Measurements from ENCODE around the gene TANC1.

The TANC1 gene

DNA sequence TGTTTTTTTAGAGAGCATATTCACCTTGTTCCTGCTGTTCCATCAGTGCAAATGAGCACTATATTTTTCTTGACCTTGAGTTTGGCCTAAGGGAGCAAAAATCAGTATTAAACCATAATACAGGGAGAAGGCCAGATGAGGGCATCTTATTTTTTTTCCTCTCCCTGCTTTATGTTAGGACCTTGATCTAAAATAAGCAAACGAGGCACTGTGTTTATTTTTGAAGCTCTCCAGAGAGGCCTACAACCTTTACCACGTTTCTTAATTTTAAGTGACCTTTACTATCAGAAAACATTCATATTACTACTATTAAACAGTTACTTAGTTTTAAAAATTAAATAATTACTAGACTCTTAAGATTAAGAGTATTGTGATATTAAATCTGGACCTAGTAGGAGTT, 100.8 kb downstream of the TANC1 start:
- no peak overlapping the region for H3K27ac ChIP-seq (ENCODE audit: insufficient read depth, low read depth, low read length, poor library complexity, severe bottlenecking)
- H3K4me3 ChIP-seq (ENCODE audit: insufficient read depth, low read depth, low read length) = no peak overlapping the region
- no peaks in the 10 kb centered on the region for H3K27me3 ChIP-seq (ENCODE audit: control insufficient read depth, insufficient read depth, low read length, poor library complexity, severe bottlenecking)
- WGBS, 2 experiments = 96 to 100% methylated on average over 2 of the region's 2 CpGs
- H3K9me3 ChIP-seq (ENCODE audit: control insufficient read depth, low read length) = no peaks in the 10 kb centered on the region
- no peaks in the 10 kb centered on the region for H3K36me3 ChIP-seq (ENCODE audit: control insufficient read depth, insufficient read depth, low read length)
- peaks cover 28% of the 10 kb centered on the region for H3K4me1 ChIP-seq (ENCODE audit: control insufficient read depth, insufficient read depth, low read length)

GRCh38 chr2:159070235-159070634, 101.8 kb downstream of the TANC1 start:
- Histone ChIP-seq H3K4me3 (ENCODE audit: insufficient read depth, low read depth, low read length) (no peak overlapping the region), H3K4me1 (ENCODE audit: control insufficient read depth, insufficient read depth, low read length) (peaks cover 18% of the 10 kb centered on the region), H3K36me3 (ENCODE audit: control insufficient read depth, insufficient read depth, low read length) (no peaks in the 10 kb centered on the region), H3K9me3 (ENCODE audit: control insufficient read depth, low read length) (no peaks in the 10 kb centered on the region), H3K27ac (ENCODE audit: insufficient read depth, low read depth, low read length, poor library complexity, severe bottlenecking) (no peak overlapping the region), H3K27me3 (ENCODE audit: control insufficient read depth, insufficient read depth, low read length, poor library complexity, severe bottlenecking) (no peaks in the 10 kb centered on the region)
- WGBS, 2 experiments = 50 to 68% methylated on average over 2 of the region's 2 CpGs

- no peaks in the 10 kb centered on the region for H3K27me3 ChIP-seq (ENCODE audit: control insufficient read depth, insufficient read depth, low read length, poor library complexity, severe bottlenecking)
- H3K27ac ChIP-seq (ENCODE audit: insufficient read depth, low read depth, low read length, poor library complexity, severe bottlenecking) = no peak overlapping the region
- H3K4me3 ChIP-seq (ENCODE audit: insufficient read depth, low read depth, low read length) = no peak overlapping the region
- no peaks in the 10 kb centered on the region for H3K9me3 ChIP-seq (ENCODE audit: control insufficient read depth, low read length)
- WGBS, 2 experiments = 75 to 83% methylated on average over 2 of the region's 2 CpGs
- peaks cover 9% of the 10 kb centered on the region for H3K4me1 ChIP-seq (ENCODE audit: control insufficient read depth, insufficient read depth, low read length)
- no peaks in the 10 kb centered on the region for H3K36me3 ChIP-seq (ENCODE audit: control insufficient read depth, insufficient read depth, low read length)
These were observed 102.9 kb downstream of the TANC1 start for GRCh38 chr2:159071190-159071915.

- Histone ChIP-seq H3K36me3 (ENCODE audit: control insufficient read depth, insufficient read depth, low read length) (no peaks in the 10 kb centered on the region), H3K27me3 (ENCODE audit: control insufficient read depth, insufficient read depth, low read length, poor library complexity, severe bottlenecking) (no peaks in the 10 kb centered on the region), H3K9me3 (ENCODE audit: control insufficient read depth, low read length) (no peaks in the 10 kb centered on the region), H3K4me1 (ENCODE audit: control insufficient read depth, insufficient read depth, low read length) (peaks cover 3% of the 10 kb centered on the region), H3K4me3 (ENCODE audit: insufficient read depth, low read depth, low read length) (no peak overlapping the region), H3K27ac (ENCODE audit: insufficient read depth, low read depth, low read length, poor library complexity, severe bottlenecking) (no peak overlapping the region)
- 80% methylated on average over 1 of the region's 2 CpGs; no CpG with 5 or more reads in 1 of the 2 experiments for WGBS, 2 experiments
These were observed 104.4 kb downstream of the TANC1 start for GRCh38 chr2:159072795-159073194.

GRCh38 chr2:159073256-159073655, 104.8 kb downstream of the TANC1 start:
- no peak overlapping the region for H3K4me3 ChIP-seq (ENCODE audit: insufficient read depth, low read depth, low read length)
- no peaks in the 10 kb centered on the region for H3K36me3 ChIP-seq (ENCODE audit: control insufficient read depth, insufficient read depth, low read length)
- H3K9me3 ChIP-seq (ENCODE audit: control insufficient read depth, low read length) = no peaks in the 10 kb centered on the region
- no peaks in the 10 kb centered on the region for H3K27me3 ChIP-seq (ENCODE audit: control insufficient read depth, insufficient read depth, low read length, poor library complexity, severe bottlenecking)
- H3K4me1 ChIP-seq (ENCODE audit: control insufficient read depth, insufficient read depth, low read length) = no peaks in the 10 kb centered on the region
- H3K27ac ChIP-seq (ENCODE audit: insufficient read depth, low read depth, low read length, poor library complexity, severe bottlenecking) = no peak overlapping the region
- WGBS, 2 experiments = 90 to 95% methylated on average over 2 of the region's 2 CpGs

DNA sequence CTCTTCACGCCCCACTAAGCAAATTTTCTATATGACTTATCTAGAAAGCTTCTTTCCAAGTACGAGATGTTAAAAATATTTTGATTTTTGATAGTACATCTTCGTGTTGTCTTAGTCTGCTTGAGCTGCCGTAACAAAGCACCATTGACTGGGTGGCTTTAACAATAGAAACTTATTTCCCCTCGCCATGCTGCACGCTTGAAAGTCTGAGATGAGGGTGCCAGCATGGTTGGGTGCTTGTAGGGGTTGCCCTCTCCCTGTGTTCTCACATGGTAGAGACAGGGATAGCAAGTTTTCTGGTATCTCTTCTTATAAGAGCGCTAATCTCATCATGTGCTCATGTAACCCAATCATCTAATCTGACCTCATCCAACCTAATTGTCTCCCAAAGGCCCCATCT, 106.2 kb downstream of the TANC1 start:
- Histone ChIP-seq H3K36me3 (ENCODE audit: control insufficient read depth, insufficient read depth, low read length) (no peaks in the 10 kb centered on the region), H3K4me3 (ENCODE audit: insufficient read depth, low read depth, low read length) (no peak overlapping the region), H3K4me1 (ENCODE audit: control insufficient read depth, insufficient read depth, low read length) (no peaks in the 10 kb centered on the region), H3K27me3 (ENCODE audit: control insufficient read depth, insufficient read depth, low read length, poor library complexity, severe bottlenecking) (no peaks in the 10 kb centered on the region), H3K27ac (ENCODE audit: insufficient read depth, low read depth, low read length, poor library complexity, severe bottlenecking) (no peak overlapping the region), H3K9me3 (ENCODE audit: control insufficient read depth, low read length) (no peaks in the 10 kb centered on the region)
- WGBS, 2 experiments = 92 to 94% methylated on average over 6 to 7 of the region's 7 CpGs

DNA sequence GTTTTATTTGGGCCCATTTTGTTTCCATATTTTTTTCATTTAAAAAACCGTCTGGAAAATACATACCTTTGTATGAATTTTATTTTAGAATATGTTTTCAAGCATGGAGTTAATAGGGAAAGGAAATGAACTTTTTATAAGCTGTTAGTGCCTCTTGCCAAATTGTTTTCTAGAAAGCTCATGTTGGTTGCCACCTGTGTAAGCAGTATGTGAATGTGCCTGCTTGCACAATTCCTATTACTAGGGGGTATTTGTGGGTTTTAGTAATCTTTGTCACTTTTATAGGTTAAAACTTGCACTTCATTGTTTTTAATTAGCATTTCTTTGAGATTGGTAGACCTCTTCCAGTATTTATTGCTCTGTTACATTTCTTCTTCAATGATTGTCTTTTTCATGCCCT, 107.3 kb downstream of the TANC1 start:
- H3K4me1 ChIP-seq (ENCODE audit: control insufficient read depth, insufficient read depth, low read length) = no peaks in the 10 kb centered on the region
- WGBS, 2 experiments = no CpG with 5 or more reads among the region's 1 CpG
- no peaks in the 10 kb centered on the region for H3K9me3 ChIP-seq (ENCODE audit: control insufficient read depth, low read length)
- no peak overlapping the region for H3K4me3 ChIP-seq (ENCODE audit: insufficient read depth, low read depth, low read length)
- no peaks in the 10 kb centered on the region for H3K36me3 ChIP-seq (ENCODE audit: control insufficient read depth, insufficient read depth, low read length)
- H3K27me3 ChIP-seq (ENCODE audit: control insufficient read depth, insufficient read depth, low read length, poor library complexity, severe bottlenecking) = no peaks in the 10 kb centered on the region
- H3K27ac ChIP-seq (ENCODE audit: insufficient read depth, low read depth, low read length, poor library complexity, severe bottlenecking) = no peak overlapping the region

DNA sequence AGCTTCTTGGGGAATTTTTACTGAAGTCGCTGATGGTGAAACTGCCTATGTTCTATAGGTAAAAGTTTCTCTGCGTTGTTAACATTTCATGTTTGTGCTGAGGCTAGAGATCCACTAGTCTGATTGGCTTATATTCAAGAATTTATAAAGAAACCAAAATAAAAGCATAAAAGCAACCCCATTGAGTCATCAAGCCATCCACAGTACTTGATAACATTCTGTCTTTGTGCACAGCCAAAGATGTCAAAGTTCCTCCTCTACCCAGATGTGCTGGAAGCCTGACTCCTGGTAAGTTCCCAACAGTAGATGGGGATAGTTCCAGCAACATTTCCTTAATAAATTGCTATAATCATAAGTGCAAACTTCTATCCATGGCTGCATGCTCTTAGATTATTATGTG, 107.8 kb downstream of the TANC1 start:
- no peaks in the 10 kb centered on the region for H3K4me1 ChIP-seq (ENCODE audit: control insufficient read depth, insufficient read depth, low read length)
- no peak overlapping the region for H3K4me3 ChIP-seq (ENCODE audit: insufficient read depth, low read depth, low read length)
- WGBS, 2 experiments = 95 to 100% methylated on average over 1 to 2 of the region's 2 CpGs
- no peaks in the 10 kb centered on the region for H3K9me3 ChIP-seq (ENCODE audit: control insufficient read depth, low read length)
- no peak overlapping the region for H3K27ac ChIP-seq (ENCODE audit: insufficient read depth, low read depth, low read length, poor library complexity, severe bottlenecking)
- no peaks in the 10 kb centered on the region for H3K36me3 ChIP-seq (ENCODE audit: control insufficient read depth, insufficient read depth, low read length)
- no peaks in the 10 kb centered on the region for H3K27me3 ChIP-seq (ENCODE audit: control insufficient read depth, insufficient read depth, low read length, poor library complexity, severe bottlenecking)

GRCh38 chr2:159077869-159078268, 109.4 kb downstream of the TANC1 start:
- no peak overlapping the region for H3K4me3 ChIP-seq (ENCODE audit: insufficient read depth, low read depth, low read length)
- H3K36me3 ChIP-seq (ENCODE audit: control insufficient read depth, insufficient read depth, low read length) = no peaks in the 10 kb centered on the region
- H3K27ac ChIP-seq (ENCODE audit: insufficient read depth, low read depth, low read length, poor library complexity, severe bottlenecking) = no peak overlapping the region
- no peaks in the 10 kb centered on the region for H3K27me3 ChIP-seq (ENCODE audit: control insufficient read depth, insufficient read depth, low read length, poor library complexity, severe bottlenecking)
- no peaks in the 10 kb centered on the region for H3K4me1 ChIP-seq (ENCODE audit: control insufficient read depth, insufficient read depth, low read length)
- H3K9me3 ChIP-seq (ENCODE audit: control insufficient read depth, low read length) = no peaks in the 10 kb centered on the region

- no peaks in the 10 kb centered on the region for H3K36me3 ChIP-seq (ENCODE audit: control insufficient read depth, insufficient read depth, low read length)
- no peaks in the 10 kb centered on the region for H3K4me1 ChIP-seq (ENCODE audit: control insufficient read depth, insufficient read depth, low read length)
- no peaks in the 10 kb centered on the region for H3K9me3 ChIP-seq (ENCODE audit: control insufficient read depth, low read length)
- no peak overlapping the region for H3K27ac ChIP-seq (ENCODE audit: insufficient read depth, low read depth, low read length, poor library complexity, severe bottlenecking)
- no peak overlapping the region for H3K4me3 ChIP-seq (ENCODE audit: insufficient read depth, low read depth, low read length)
- 82 to 100% methylated on average over 1 of the region's 1 CpG for WGBS, 2 experiments
- H3K27me3 ChIP-seq (ENCODE audit: control insufficient read depth, insufficient read depth, low read length, poor library complexity, severe bottlenecking) = no peaks in the 10 kb centered on the region
These were observed 110.0 kb downstream of the TANC1 start for GRCh38 chr2:159078443-159078842.

DNA sequence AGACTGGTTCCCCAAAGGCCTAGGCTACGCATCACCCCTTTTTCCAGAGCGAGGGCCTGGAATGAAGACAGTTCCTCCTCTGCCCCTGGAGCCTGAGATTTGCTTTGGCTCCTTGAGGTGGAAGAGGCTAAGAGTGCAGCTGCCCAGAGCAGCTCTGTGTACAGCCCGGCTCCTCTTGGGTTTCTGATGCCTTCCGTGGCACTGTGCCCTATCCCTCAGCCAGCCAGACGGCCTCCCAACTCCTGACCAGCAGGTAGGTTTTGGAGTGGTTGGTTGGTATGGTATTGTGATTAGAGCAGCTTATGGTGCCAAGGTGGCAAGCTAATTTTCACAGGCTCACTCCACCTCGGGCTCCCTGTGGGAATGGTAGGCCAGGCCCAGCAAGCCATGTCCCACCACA, 112.2 kb downstream of the TANC1 start:
- H3K4me3 ChIP-seq (ENCODE audit: insufficient read depth, low read depth, low read length) = no peak overlapping the region
- H3K27ac ChIP-seq (ENCODE audit: insufficient read depth, low read depth, low read length, poor library complexity, severe bottlenecking) = no peak overlapping the region
- H3K27me3 ChIP-seq (ENCODE audit: control insufficient read depth, insufficient read depth, low read length, poor library complexity, severe bottlenecking) = no peaks in the 10 kb centered on the region
- no peaks in the 10 kb centered on the region for H3K36me3 ChIP-seq (ENCODE audit: control insufficient read depth, insufficient read depth, low read length)
- no peaks in the 10 kb centered on the region for H3K4me1 ChIP-seq (ENCODE audit: control insufficient read depth, insufficient read depth, low read length)
- WGBS, 2 experiments = 97 to 98% methylated on average over 6 of the region's 6 CpGs
- H3K9me3 ChIP-seq (ENCODE audit: control insufficient read depth, low read length) = no peaks in the 10 kb centered on the region

All from ectodermal cell (in vitro differentiated cells).